Superior temporal gyrus (tissue), 1 donor: ENCODE data around the gene DNAJB5.
"Not testable (repeated sequence)": the region's sequence is repeated elsewhere in the genome, so short reads cannot be mapped to it uniquely, and the experiment has no call there.

Source experiments
- DNase-seq: peaks from one replicate; pipeline ENCODE4 v3.0.0-alpha.2; 2016; ENCODE audit errors: extremely low spot score

Gene DNAJB5

GRCh38 chr9:35000535-35001284 is 11.2 kb downstream of the DNAJB5 start:
- DNase-seq, result no peak

GRCh38 chr9:35001285-35001677 is 11.7 kb downstream of the DNAJB5 start:
- no peak for DNase-seq

- DNase-seq, result no peak
These were observed 12.4 kb downstream of the DNAJB5 start for GRCh38 chr9:35001803-35002502.

- DNase-seq, result no peak
These were observed 13.1 kb downstream of the DNAJB5 start for GRCh38 chr9:35002623-35003022.

- not testable (repeated sequence) for DNase-seq
These were observed 14.8 kb downstream of the DNAJB5 start for GRCh38 chr9:35004299-35004698.

- no peak for DNase-seq
These were observed 20.9 kb downstream of the DNAJB5 start for GRCh38 chr9:35010351-35010958.

- DNase-seq, result no peak
These were observed 25.0 kb downstream of the DNAJB5 start for GRCh38 chr9:35014517-35014916.

GRCh38 chr9:35023443-35023842 is 33.9 kb downstream of the DNAJB5 start:
- DNase-seq, result not testable (repeated sequence)

- no peak for DNase-seq
These were observed 37.1 kb downstream of the DNAJB5 start for GRCh38 chr9:35026671-35027070.

- DNase-seq, result no peak
These were observed 37.8 kb downstream of the DNAJB5 start for GRCh38 chr9:35027374-35027773.

GRCh38 chr9:35027860-35028259 is 38.3 kb downstream of the DNAJB5 start:
- no peak for DNase-seq

GRCh38 chr9:35028341-35028740 is 38.8 kb downstream of the DNAJB5 start:
- DNase-seq, result no peak

- no peak for DNase-seq
These were observed 39.7 kb downstream of the DNAJB5 start for GRCh38 chr9:35029241-35029640.

GRCh38 chr9:35029852-35030251 is 40.3 kb downstream of the DNAJB5 start:
- no peak for DNase-seq

GRCh38 chr9:35033101-35033500 is 43.6 kb downstream of the DNAJB5 start:
- no peak for DNase-seq

- DNase-seq, result no peak
These were observed 46.5 kb downstream of the DNAJB5 start for GRCh38 chr9:35035851-35036701.

GRCh38 chr9:35042081-35042604 is 52.6 kb downstream of the DNAJB5 start:
- no peak for DNase-seq

GRCh38 chr9:35042891-35043545 is 53.5 kb downstream of the DNAJB5 start:
- DNase-seq, result no peak

- DNase-seq, result no peak
These were observed 54.5 kb downstream of the DNAJB5 start for GRCh38 chr9:35044071-35044470.
